Measurements from ENCODE around the gene LCN9. TPM values are rescaled to one million over a fixed set of nuclear protein-coding genes. Genes with fewer than 3 reads are reported as not detected.

Gene LCN9
- total and polyA plus RNA-seq, 2 of the 4 experiments (the other 2 are of a cell fraction): not detected

GRCh38 chr9:135684691-135685090 lies 21.6 kb downstream of the LCN9 start:
- ATAC-seq (ENCODE audit: low read depth): no peak
- in situ Hi-C loops (cut with MboI; ENCODE audit: low sequenced_read_pairs) (no loop called here), intact Hi-C loops (cut with micrococcal nuclease) (no loop called here)

More at GRCh38 chr9:135684691-135685090, 21.6 kb downstream of the LCN9 start:
- no peak overlapping the region for H3K4me2 ChIP-seq (ENCODE audit: low read depth, low read length)
- TF ChIP-seq RAD21 (IDR thresholded peaks at IDR 0.05; ENCODE audit: low read length) (no peak), USF2 (IDR thresholded peaks at IDR 0.05; ENCODE audit: low read depth, low read length) (no peak), MXI1 (IDR thresholded peaks at IDR 0.05; ENCODE audit: borderline replicate concordance, low read depth, low read length) (no peak)
- POLR2A ChIA-PET (ENCODE audit: unreplicated experiment): no interaction called here
- no peak overlapping the region for H2BK5ac ChIP-seq (ENCODE audit: low read depth, low read length, poor library complexity, severe bottlenecking)
- no peaks in the 10 kb centered on the region for H3K4me1 ChIP-seq (ENCODE audit: control insufficient read depth, insufficient read depth, low read length)
- H2BK120ac ChIP-seq (ENCODE audit: low read depth, low read length): no peak overlapping the region
- no peak overlapping the region for H2AFZ ChIP-seq (replicated peaks; ENCODE audit: low read length, poor library complexity)
- no peaks in the 10 kb centered on the region for H3K9me1 ChIP-seq (ENCODE audit: insufficient read depth, low read length)
- CTCF ChIA-PET: no interaction called here
- H3K56ac ChIP-seq (ENCODE audit: extremely low read depth, insufficient read depth, low read length): no peak overlapping the region
- no peaks in the 10 kb centered on the region for H3K79me1 ChIP-seq (ENCODE audit: low read depth in 1 of 2, low read length in 2 of 2)
- no peak overlapping the region for H2AK9ac ChIP-seq (replicated peaks; ENCODE audit: low read depth, low read length, poor library complexity)
- no peaks in the 10 kb centered on the region for H4K20me1 ChIP-seq (ENCODE audit: insufficient read depth, low read length)
- H2BK20ac ChIP-seq (ENCODE audit: low read depth, low read length): no peak overlapping the region
- H3K4me3 ChIP-seq (ENCODE audit: insufficient read depth, low read depth, low read length): no peak overlapping the region
- H4K91ac ChIP-seq (ENCODE audit: insufficient read depth, low read depth, low read length): no peak overlapping the region
- H2AK5ac ChIP-seq (ENCODE audit: low read depth, low read length): no peak overlapping the region
- no peaks in the 10 kb centered on the region; the same call in 1 of the 2 replicates for H3K27me3 ChIP-seq (ENCODE audit: control insufficient read depth, insufficient read depth, low read length)
- H2BK15ac ChIP-seq (ENCODE audit: low read depth, low read length): no peak overlapping the region
- H3K27ac ChIP-seq (ENCODE audit: insufficient read depth, low read length): no peak overlapping the region
- H3K9ac ChIP-seq (ENCODE audit: low read depth, low read length): no peak overlapping the region
- DNase-seq: no peak
- no peaks in the 10 kb centered on the region for H3K9me3 ChIP-seq (ENCODE audit: control insufficient read depth, insufficient read depth, low read length)
- H3K36me3 ChIP-seq (ENCODE audit: control insufficient read depth, insufficient read depth, low read length): no peaks in the 10 kb centered on the region
- no peak overlapping the region for H3K14ac ChIP-seq (replicated peaks; ENCODE audit: low read depth, low read length)
- no peak overlapping the region for H3K18ac ChIP-seq (ENCODE audit: low read depth, low read length)
- no peak overlapping the region for H4K8ac ChIP-seq (ENCODE audit: low read depth in 2 of 2, low read length in 2 of 2)
- dilution Hi-C loops (cut with HindIII; ENCODE audit: low sequenced_read_pairs, unreplicated experiment): no loop called here
- no peak overlapping the region for H3K23ac ChIP-seq (ENCODE audit: low read depth, low read length)
- H3K4ac ChIP-seq (ENCODE audit: low read depth, low read length): no peak overlapping the region
- 67% methylated on average over 10 of the region's 17 CpGs; no CpG with 5 or more reads in 1 of the 2 experiments for WGBS, 2 experiments (ENCODE audit: extremely low coverage in 2 of 2, insufficient read length in 1 of 2)
- H4K5ac ChIP-seq (ENCODE audit: low read depth, low read length): no peak overlapping the region
- BruUV-seq (replicated peaks): no TSS peak
